ENCODE data around the gene HNRNPA3.
A peak's percentile ranks its signal among the peaks of the same experiment; 100 is the strongest.
"Not testable (repeated sequence)": the region's sequence is repeated elsewhere in the genome, so short reads cannot be mapped to it uniquely, and the experiment has no call there.

HNRNPA3 gene

GRCh38 chr2:177254433-177255226 is 42.0 kb downstream of the HNRNPA3 start:
- no peak for DNase-seq (ENCODE audit: low read depth)

- DNase-seq (ENCODE audit: low read depth) = no peak
These were observed 42.6 kb downstream of the HNRNPA3 start for GRCh38 chr2:177255227-177255601.

- DNase-seq (ENCODE audit: low read depth) = no peak
These were observed 43.4 kb downstream of the HNRNPA3 start for GRCh38 chr2:177256026-177256425.

GRCh38 chr2:177256695-177257094 is 44.1 kb downstream of the HNRNPA3 start:
- no peak for DNase-seq (ENCODE audit: low read depth)

- DNase-seq (ENCODE audit: low read depth) = no peak
These were observed 44.9 kb downstream of the HNRNPA3 start for GRCh38 chr2:177257471-177257870.

- no peak for DNase-seq (ENCODE audit: low read depth)
These were observed 45.5 kb downstream of the HNRNPA3 start for GRCh38 chr2:177258059-177258458.

- no peak for DNase-seq (ENCODE audit: low read depth)
These were observed 47.8 kb downstream of the HNRNPA3 start for GRCh38 chr2:177260379-177260778.

GRCh38 chr2:177261116-177262060 is 48.8 kb downstream of the HNRNPA3 start:
- DNase-seq (ENCODE audit: low read depth) = no peak

GRCh38 chr2:177262092-177262491 is 49.5 kb downstream of the HNRNPA3 start:
- no peak for DNase-seq (ENCODE audit: low read depth)

GRCh38 chr2:177262958-177263450 is 50.4 kb downstream of the HNRNPA3 start:
- no peak for DNase-seq (ENCODE audit: low read depth)

GRCh38 chr2:177263451-177264208 is 51.0 kb downstream of the HNRNPA3 start:
- peak; percentile 94 for DNase-seq (ENCODE audit: low read depth)

- DNase-seq (ENCODE audit: low read depth) = no peak
These were observed 51.7 kb downstream of the HNRNPA3 start for GRCh38 chr2:177264209-177264692.

GRCh38 chr2:177264693-177265587 is 52.3 kb downstream of the HNRNPA3 start, which contains the start of gene NFE2L2:
Gene NFE2L2 (minus strand): TSS chr2:177264727. CDS start chr2:177264576, 151 bp downstream.
- DNase-seq (ENCODE audit: low read depth) = peak; percentile 97

GRCh38 chr2:177265824-177266817 is 53.5 kb downstream of the HNRNPA3 start:
- DNase-seq (ENCODE audit: low read depth) = no peak

GRCh38 chr2:177266955-177267354 is 54.4 kb downstream of the HNRNPA3 start:
- DNase-seq (ENCODE audit: low read depth) = not testable (repeated sequence)

- DNase-seq (ENCODE audit: low read depth) = no peak
These were observed 55.7 kb downstream of the HNRNPA3 start for GRCh38 chr2:177268187-177268871.

GRCh38 chr2:177268901-177269300 is 56.3 kb downstream of the HNRNPA3 start:
- no peak for DNase-seq (ENCODE audit: low read depth)

GRCh38 chr2:177270531-177270930 is 57.9 kb downstream of the HNRNPA3 start:
- DNase-seq (ENCODE audit: low read depth) = no peak
